ENCODE measurements around the gene ALOX15B.

DNA sequence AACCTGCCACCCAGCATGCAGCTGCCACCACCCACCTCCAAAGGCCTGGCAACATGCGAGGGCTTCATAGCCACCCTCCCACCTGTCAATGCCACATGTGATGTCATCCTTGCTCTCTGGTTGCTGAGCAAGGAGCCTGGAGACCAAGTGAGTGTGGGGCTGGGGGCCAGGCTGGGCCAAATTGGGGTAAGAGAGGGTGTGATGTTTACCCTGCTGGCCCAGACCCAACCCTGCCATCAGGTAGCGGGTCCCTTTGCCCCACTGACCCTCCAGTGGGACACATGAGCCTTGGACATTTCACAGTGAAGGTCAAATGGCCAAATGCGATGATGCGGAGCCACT, 8.9 kb downstream of the ALOX15B start:
- no peak for TF ChIP-seq POLR2A (IDR thresholded peaks at IDR 0.05)
- TF ChIP-seq, protein P1, sequence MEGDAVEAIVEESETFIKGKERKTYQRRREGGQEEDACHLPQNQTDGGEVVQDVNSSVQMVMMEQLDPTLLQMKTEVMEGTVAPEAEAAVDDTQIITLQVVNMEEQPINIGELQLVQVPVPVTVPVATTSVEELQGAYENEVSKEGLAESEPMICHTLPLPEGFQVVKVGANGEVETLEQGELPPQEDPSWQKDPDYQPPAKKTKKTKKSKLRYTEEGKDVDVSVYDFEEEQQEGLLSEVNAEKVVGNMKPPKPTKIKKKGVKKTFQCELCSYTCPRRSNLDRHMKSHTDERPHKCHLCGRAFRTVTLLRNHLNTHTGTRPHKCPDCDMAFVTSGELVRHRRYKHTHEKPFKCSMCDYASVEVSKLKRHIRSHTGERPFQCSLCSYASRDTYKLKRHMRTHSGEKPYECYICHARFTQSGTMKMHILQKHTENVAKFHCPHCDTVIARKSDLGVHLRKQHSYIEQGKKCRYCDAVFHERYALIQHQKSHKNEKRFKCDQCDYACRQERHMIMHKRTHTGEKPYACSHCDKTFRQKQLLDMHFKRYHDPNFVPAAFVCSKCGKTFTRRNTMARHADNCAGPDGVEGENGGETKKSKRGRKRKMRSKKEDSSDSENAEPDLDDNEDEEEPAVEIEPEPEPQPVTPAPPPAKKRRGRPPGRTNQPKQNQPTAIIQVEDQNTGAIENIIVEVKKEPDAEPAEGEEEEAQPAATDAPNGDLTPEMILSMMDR (IDR thresholded peaks at IDR 0.05): no peak
